Endothelial cell (in vitro differentiated cells): ENCODE data around the gene AZIN2. TPM values are rescaled to one million over a fixed set of nuclear protein-coding genes. Genes with fewer than 3 reads are reported as not detected.
"Not testable (repeated sequence)": the region's sequence is repeated elsewhere in the genome, so short reads cannot be mapped to it uniquely, and the experiment has no call there.

Experiments used
- DNase-seq: peaks from one replicate; pipeline ENCODE4 v3.0.0; 2021; ENCODE audit warnings: low spot score
- H3K27ac Mint-ChIP-seq: one replicate; pipeline ENCODE4 v1.8.0; 2021; ENCODE audit warnings: mixed read lengths, inconsistent platforms; ENCODE audit not compliant: unreplicated experiment
- H3K27me3 Mint-ChIP-seq: one replicate; pipeline ENCODE4 v1.8.0; 2021; ENCODE audit warnings: mild to moderate bottlenecking, moderate library complexity, mixed read lengths, inconsistent platforms; ENCODE audit not compliant: unreplicated experiment
- H3K36me3 Mint-ChIP-seq: one replicate; pipeline ENCODE4 v1.8.0; 2021; ENCODE audit warnings: mild to moderate bottlenecking, low read depth, mixed read lengths, inconsistent platforms; ENCODE audit not compliant: unreplicated experiment
- H3K4me1 Mint-ChIP-seq: one replicate; pipeline ENCODE4 v1.8.0; 2021; ENCODE audit warnings: mild to moderate bottlenecking, mixed read lengths, inconsistent platforms; ENCODE audit not compliant: unreplicated experiment
- H3K4me3 Mint-ChIP-seq: one replicate; pipeline ENCODE4 v1.8.0; 2021; ENCODE audit warnings: mild to moderate bottlenecking, mixed read lengths, inconsistent platforms; ENCODE audit not compliant: unreplicated experiment
- H3K9me3 Mint-ChIP-seq: one replicate; pipeline ENCODE4 v1.8.0; 2021; ENCODE audit warnings: mixed read lengths, inconsistent platforms; ENCODE audit not compliant: unreplicated experiment
- total RNA-seq: library from RNA; stranded (reverse); fragmentation: NEBNext Ultra II Directional; extraction: Animal tissue kit (Norgen Biotek cat#: 25700); gene quantifications from one replicate; pipeline ENCODE4 v1.2.1, GENCODE V29; 2021; ENCODE audit not compliant: unreplicated experiment
- TF ChIP-seq, protein P1 (sequence below): fragments of 200-600 bp; sonication (generic); IDR thresholded peaks from one replicate; pipeline ENCODE4 v1.5.0; 2021; ENCODE audit warnings: antibody characterized with exemption; ENCODE audit not compliant: unreplicated experiment

AZIN2 gene
- total RNA-seq, 1 donor from 2014 or later: 1.4 TPM

DNA sequence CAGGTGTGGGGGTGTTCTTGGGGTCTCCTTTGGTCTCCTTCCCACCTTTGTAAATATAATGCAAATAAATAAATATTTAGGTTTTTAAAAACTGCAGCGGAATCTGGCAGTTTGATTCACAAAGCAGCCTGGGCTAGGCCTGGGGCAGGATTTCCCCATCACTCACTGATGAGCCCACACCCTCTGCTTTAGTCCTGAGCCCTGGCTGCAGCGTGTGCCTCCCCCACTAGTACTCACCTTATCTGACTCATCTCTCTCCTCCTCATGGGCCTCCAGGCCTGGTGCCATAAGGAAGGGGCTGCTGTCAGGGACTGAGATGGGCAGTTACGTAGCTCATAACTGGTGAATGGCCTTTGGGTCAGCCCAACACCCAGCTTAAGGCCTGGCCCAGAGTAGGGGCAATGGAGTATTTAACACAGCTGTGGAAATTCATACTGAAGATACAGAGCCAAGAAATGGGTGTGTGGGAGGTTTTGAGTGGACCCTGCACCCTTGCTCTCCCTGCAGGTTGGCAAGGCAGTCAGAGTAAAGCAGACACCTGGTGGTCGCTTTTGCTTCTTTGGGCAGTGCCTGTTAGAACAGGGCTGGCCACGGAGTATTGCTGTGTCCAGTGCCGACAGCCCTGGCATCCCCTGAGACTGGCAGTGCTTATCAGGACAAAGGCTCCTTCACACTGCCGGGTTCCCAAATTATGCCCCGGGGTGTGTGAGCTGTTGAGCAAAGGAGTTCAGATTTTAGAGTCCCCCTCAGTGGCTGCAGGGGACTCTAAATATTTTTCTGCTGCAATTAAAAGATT is 39.7 kb downstream of the AZIN2 start:
- TF ChIP-seq, protein P1, sequence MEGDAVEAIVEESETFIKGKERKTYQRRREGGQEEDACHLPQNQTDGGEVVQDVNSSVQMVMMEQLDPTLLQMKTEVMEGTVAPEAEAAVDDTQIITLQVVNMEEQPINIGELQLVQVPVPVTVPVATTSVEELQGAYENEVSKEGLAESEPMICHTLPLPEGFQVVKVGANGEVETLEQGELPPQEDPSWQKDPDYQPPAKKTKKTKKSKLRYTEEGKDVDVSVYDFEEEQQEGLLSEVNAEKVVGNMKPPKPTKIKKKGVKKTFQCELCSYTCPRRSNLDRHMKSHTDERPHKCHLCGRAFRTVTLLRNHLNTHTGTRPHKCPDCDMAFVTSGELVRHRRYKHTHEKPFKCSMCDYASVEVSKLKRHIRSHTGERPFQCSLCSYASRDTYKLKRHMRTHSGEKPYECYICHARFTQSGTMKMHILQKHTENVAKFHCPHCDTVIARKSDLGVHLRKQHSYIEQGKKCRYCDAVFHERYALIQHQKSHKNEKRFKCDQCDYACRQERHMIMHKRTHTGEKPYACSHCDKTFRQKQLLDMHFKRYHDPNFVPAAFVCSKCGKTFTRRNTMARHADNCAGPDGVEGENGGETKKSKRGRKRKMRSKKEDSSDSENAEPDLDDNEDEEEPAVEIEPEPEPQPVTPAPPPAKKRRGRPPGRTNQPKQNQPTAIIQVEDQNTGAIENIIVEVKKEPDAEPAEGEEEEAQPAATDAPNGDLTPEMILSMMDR: no peak
- H3K27ac Mint-ChIP-seq: no peak overlapping the region
- no peaks in the 10 kb centered on the region for H3K9me3 Mint-ChIP-seq
- peaks cover 4% of the 10 kb centered on the region for H3K36me3 Mint-ChIP-seq
- H3K4me1 Mint-ChIP-seq: peaks cover 4% of the 10 kb centered on the region
- DNase-seq: no peak
- no peak overlapping the region for H3K4me3 Mint-ChIP-seq
- H3K27me3 Mint-ChIP-seq: peaks cover 10% of the 10 kb centered on the region

DNA sequence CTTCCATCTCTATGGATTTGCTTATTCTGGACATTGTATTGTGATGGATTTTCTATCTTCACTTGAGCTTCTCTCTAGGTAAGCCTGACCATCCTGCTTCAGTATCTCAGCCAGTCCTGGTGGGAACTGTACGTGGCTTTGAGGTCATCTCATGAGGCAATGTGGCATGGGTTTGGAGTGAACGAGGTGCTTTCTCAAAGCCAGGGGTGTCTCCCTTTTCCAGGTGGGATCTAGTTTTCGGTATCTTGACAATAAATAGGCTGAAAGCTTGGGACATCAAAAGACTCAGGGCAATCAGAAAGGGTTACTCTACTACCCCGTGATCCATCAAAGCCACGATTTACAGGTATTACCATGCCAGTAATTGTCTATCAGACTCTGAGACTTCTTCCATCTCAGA is 40.8 kb downstream of the AZIN2 start:
- Mint-ChIP-seq H3K9me3 (no peaks in the 10 kb centered on the region), H3K36me3 (peaks cover 4% of the 10 kb centered on the region), H3K4me3 (no peak overlapping the region), H3K4me1 (peaks cover 4% of the 10 kb centered on the region), H3K27ac (no peak overlapping the region), H3K27me3 (peaks cover 10% of the 10 kb centered on the region)
- DNase-seq: no peak
- TF ChIP-seq, protein P1: no peak

DNA sequence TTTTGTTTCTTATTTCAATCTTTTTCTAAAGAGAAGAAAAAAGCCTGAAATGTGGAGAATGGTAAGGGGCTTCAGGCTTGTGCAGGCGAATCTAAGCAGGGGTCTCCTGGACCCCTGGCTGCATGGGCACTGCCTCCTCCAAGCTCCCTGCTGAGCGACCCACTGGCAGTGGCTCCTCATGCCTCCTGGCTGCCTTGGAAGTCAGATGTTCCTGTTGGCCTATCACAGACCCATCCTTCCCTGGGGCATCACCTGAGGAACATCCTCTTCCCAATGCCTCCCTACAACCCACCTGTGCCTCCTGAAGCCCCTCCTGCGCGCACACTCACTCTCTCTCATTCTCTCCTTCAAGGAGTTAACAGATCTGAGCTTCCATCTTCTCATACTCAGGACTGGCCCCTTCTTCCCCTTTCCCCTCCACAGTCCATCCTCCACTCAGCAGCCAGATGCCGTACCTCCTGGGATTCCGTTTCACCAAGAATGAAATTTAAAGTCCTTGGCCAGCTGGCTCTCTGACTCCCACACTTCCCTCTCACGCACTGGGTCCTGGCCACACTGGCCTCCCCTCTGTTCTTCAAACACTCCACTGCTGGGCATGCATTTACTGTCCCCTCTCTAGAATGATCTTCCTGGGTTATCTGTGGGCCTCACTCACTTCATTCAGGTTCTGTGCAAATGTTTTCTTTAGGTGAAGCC is 41.7 kb downstream of the AZIN2 start:
- TF ChIP-seq, protein P1: no peak
- peaks cover 10% of the 10 kb centered on the region for H3K27me3 Mint-ChIP-seq
- H3K9me3 Mint-ChIP-seq: no peaks in the 10 kb centered on the region
- no peak for DNase-seq
- H3K4me1 Mint-ChIP-seq: peaks cover 4% of the 10 kb centered on the region
- no peak overlapping the region for H3K4me3 Mint-ChIP-seq
- H3K27ac Mint-ChIP-seq: no peak overlapping the region
- H3K36me3 Mint-ChIP-seq: peaks cover 4% of the 10 kb centered on the region

DNA sequence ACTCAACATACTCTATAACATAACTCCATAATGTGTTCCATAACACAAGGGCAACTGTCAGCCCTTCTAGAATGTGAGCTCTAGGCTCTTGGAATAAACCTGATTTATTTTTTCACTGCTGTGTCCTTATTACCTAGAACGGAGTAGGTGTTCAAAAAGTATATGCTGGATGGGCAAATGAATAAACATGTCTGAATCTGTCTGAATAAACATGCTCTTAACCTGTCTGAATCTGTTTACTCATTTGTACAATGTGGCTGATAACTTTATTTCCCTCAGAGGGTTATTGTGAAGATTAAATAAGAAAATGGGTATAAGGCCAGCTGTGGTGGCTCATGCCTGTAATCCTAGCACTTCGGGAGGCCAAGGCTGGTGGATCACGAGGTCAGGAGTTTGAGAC is 42.3 kb downstream of the AZIN2 start:
- Mint-ChIP-seq H3K4me1 (peaks cover 1% of the 10 kb centered on the region), H3K4me3 (no peak overlapping the region), H3K27ac (no peak overlapping the region), H3K27me3 (peaks cover 10% of the 10 kb centered on the region), H3K9me3 (no peaks in the 10 kb centered on the region), H3K36me3 (peaks cover under 1% of the 10 kb centered on the region)
- DNase-seq: no peak
- TF ChIP-seq, protein P1: no peak

DNA sequence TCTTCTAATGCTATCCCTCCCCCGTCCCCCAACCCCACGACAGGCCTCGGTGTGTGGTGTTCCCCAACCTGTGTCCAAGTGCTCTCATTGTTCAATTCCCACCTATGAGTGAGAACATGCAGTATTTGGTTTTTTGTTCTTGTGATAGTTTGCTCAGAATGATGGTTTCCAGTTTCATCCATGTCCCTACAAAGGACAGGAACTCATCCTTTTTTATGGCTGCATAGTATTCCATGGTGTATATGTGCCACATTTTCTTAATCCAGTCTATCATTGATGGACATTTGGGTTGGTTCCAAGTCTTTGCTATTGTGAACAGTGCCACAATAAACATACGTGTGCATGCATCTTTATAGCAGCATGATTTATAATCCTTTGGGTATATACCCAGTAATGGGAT is 43.7 kb downstream of the AZIN2 start:
- H3K4me3 Mint-ChIP-seq, DNase-seq, H3K9me3 Mint-ChIP-seq, H3K4me1 Mint-ChIP-seq, H3K36me3 Mint-ChIP-seq, H3K27me3 Mint-ChIP-seq, H3K27ac Mint-ChIP-seq: not testable (repeated sequence)
